Cardiac fibroblast (primary cell): ENCODE measurements around the gene PAPPA2.

Experiments
- DNase-seq, 2 donors: peaks; one replicate each; pipeline versions ENCODE4 v3.0.0 to v3.0.0-alpha.2; 2010; ENCODE audit warnings: low read depth in 2 of 2
- H3K4me3 ChIP-seq, 2 donors: replicated peaks in 1 of 2; 1 replicate in 1 of 2; 2 replicates in 1 of 2; pipeline ENCODE4 v1.5.1; 2011; ENCODE audit warnings: low read depth in 2 of 2, low read length in 2 of 2, mild to moderate bottlenecking in 2 of 2, moderate library complexity in 1 of 2
- TF ChIP-seq, protein P1 (sequence below): IDR thresholded peaks from one replicate; pipeline ENCODE4 v1.5.1; 2011; ENCODE audit warnings: low read depth, mild to moderate bottlenecking, low read length, inconsistent platforms

The PAPPA2 gene

DNA sequence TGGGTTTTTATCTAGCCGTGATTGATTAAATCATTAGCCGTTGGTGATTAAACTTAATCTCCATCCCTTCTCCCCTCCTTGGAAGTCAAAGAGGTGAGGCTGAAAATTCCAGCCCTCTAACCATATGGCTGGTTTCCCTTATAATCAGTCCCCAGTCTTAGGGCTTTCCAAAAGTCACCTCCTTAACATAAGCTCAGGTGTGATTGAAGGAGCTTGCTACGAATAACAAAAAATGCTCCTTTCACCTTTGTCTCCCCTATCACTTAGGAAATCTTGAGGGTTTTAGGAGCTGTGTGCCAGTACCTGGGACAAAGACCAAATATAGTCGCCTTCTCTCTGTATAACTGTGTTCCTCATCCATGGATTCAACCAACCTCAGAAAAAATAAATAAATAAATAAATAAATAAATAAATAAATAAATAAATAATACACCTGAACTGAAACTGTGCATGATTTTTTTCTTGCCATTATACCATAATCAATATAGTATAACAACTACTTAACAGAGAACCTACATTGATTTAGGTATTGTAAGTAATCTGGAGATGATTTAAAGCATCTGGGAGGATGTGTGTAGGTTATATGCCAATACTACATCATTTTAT lies 82.2 kb downstream of the PAPPA2 start:
- DNase-seq, result no peak

DNA sequence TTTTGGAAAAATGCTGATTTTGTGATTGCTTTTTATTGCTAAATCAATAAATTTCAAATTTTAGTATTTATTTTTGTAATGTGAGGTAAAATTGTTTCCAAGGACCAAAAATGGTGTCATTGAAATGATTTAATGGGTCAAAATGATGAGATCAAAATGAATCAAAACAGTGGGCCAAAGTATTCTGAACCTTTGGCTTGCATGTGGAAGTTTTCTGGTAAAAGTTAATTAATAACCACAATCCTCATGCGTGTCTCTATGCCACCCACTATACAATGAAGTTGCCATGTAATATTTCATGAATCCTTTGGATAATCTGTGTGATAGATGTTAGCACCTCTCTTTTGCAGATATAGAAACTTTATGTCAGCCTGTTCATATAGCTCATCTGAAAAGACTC lies 83.8 kb downstream of the PAPPA2 start:
- TF ChIP-seq, protein P1, sequence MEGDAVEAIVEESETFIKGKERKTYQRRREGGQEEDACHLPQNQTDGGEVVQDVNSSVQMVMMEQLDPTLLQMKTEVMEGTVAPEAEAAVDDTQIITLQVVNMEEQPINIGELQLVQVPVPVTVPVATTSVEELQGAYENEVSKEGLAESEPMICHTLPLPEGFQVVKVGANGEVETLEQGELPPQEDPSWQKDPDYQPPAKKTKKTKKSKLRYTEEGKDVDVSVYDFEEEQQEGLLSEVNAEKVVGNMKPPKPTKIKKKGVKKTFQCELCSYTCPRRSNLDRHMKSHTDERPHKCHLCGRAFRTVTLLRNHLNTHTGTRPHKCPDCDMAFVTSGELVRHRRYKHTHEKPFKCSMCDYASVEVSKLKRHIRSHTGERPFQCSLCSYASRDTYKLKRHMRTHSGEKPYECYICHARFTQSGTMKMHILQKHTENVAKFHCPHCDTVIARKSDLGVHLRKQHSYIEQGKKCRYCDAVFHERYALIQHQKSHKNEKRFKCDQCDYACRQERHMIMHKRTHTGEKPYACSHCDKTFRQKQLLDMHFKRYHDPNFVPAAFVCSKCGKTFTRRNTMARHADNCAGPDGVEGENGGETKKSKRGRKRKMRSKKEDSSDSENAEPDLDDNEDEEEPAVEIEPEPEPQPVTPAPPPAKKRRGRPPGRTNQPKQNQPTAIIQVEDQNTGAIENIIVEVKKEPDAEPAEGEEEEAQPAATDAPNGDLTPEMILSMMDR, result no peak
- no peak overlapping the region for H3K4me3 ChIP-seq

More for the DNA sequence above, 82.2 kb downstream of the PAPPA2 start:
- TF ChIP-seq, protein P1, result no peak
- H3K4me3 ChIP-seq, result no peak overlapping the region

DNA sequence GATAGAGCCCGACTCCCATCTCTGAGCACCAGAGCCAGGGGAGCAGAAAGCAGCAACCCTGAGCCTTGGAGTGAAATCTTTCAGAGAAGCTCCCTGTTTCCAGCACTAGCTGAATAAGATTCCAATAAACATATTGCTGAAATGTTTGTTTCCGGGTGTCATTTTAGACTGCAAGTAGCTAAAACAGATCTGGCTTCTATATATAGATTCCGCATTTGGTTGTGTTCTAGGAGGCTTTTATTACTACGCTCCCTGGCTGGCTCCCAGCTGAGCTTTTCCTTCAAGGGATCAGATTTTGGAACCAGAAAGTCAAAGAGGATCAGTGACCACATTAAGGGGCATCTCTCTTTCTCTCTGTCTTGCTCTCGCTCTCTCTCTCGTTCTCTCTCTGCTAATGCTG lies 88.2 kb downstream of the PAPPA2 start:
- H3K4me3 ChIP-seq, result no peak overlapping the region
- TF ChIP-seq, protein P1, result no peak
- DNase-seq, result no peak

More for the DNA sequence above, 83.8 kb downstream of the PAPPA2 start:
- no peak for DNase-seq

DNA sequence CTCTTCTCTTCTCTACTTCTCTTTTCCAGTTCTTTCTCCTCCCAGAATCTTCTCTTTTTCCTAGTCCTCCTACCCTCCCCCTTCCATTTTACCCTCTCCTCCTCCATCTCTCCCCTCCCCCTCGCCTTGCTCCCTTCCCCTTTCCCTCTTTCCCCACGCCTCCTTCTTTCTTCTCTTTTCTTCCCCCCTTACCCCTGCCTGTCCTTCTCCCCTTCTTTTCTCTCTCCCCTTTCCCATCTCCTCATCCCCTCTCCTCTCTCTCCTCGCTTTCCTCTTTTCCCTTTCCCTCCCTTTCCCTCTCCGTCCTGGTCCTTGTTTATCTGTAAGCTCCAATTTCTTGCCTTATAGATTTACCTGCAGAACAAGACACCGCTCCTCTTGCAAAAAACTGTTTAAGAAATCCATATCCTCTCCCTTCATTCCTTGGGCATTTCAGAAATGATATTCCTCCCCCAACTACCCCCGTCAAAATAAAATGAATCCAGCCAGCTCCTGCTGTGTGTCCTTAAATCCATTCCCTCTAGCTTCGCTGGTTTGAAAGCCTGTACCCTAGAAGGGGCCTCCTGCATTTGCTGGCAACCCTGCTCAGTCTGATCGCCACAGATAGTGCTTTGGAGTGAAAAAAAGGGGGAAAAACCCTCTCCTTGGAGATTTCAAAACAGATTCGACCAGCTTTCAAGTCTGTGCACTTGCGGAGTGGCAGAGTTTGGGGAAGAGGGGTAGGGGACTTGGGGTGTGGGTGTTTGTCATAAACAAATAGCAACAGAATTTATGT lies 89.4 kb downstream of the PAPPA2 start:
- TF ChIP-seq, protein P1, result no peak
- no peak for DNase-seq
- H3K4me3 ChIP-seq, result no peak overlapping the region

DNA sequence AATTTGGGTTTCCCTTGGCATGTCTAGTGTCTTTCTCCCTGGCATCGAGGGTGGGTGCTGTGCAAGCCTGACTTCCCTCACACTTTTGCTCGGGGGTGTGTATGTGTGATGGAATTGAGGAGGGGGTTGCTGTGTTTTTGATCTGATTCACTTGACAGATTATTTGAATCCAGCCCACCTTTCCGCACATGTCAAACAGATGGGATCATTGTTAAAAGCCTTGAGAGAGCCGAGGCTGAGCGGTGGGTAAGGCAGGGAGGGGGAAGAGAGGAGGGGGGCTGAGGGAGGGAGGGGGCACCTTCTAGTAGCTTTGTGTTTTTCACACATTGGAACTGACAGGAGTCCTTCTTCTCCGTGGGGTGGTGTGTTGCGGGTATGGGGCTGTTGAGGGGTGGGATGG lies 90.0 kb downstream of the PAPPA2 start:
- TF ChIP-seq, protein P1, result no peak
- no peak for DNase-seq
- H3K4me3 ChIP-seq, result no peak overlapping the region

DNA sequence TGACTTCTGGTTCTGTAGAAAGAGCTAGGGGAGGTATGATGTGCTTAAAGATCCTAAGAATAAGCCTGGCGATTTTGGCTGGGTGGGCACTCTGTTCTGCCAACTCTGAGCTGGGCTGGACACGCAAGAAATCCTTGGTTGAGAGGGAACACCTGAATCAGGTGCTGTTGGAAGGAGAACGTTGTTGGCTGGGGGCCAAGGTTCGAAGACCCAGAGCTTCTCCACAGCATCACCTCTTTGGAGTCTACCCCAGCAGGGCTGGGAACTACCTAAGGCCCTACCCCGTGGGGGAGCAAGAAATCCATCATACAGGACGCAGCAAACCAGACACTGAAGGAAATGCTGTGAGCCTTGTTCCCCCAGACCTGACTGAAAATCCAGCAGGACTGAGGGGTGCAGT lies 93.3 kb downstream of the PAPPA2 start:
- no peak overlapping the region for H3K4me3 ChIP-seq
- DNase-seq, result no peak
- TF ChIP-seq, protein P1, result no peak
